ENCODE measurements around the gene PAFAH1B2. TPM values are rescaled to one million over a fixed set of nuclear protein-coding genes. Genes with fewer than 3 reads are reported as not detected.

PAFAH1B2 gene
- total RNA-seq, 4 donors from 2014 or later = 25.8 to 52.3 (median 35.2) TPM

GRCh38 chr11:117143390-117143789 is 697 bp upstream of the PAFAH1B2 start:
- DNase-seq = peak in 1 of 2 donors; percentile 54
- Histone ChIP-seq H3K27me3 (peaks cover 0 to 4% (median 0%) of the 10 kb centered on the region in 3 donors), H3K36me3 (no peaks in the 10 kb centered on the region), H3K4me3 (peak overlapping the region; percentile 77 to 92 (median 82)), H3K27ac (peak overlapping the region; percentile 84 to 97 (median 92)), H3K9me3 (no peaks in the 10 kb centered on the region), H3K4me1 (peaks cover 30% of the 10 kb centered on the region in 2 donors)
- in situ Hi-C loops (cut with MboI; ENCODE audit: low sequenced_read_pairs in 4 of 4) = no loop called here
- intact Hi-C loops (cut with DNase I; ENCODE audit: low total_unique reads) = loop anchor here (1.0 kb wide), 1 partner anchor 370 kb away; no protein-coding TSS in a partner anchor
- ATAC-seq = peak; percentile 23 to 46
- no peak for TF ChIP-seq POLR2A (IDR thresholded peaks at IDR 0.05)
- TF ChIP-seq CTCF (IDR thresholded peaks at IDR 0.05 in 4 of 5, conservative IDR thresholded peaks at IDR 0.05 in 1 of 5) = no peak

- peak; percentile 79 to 81 for ATAC-seq
- H3K4me3 ChIP-seq = peak overlapping the region; percentile 77 to 92 (median 82)
- intact Hi-C loops (cut with DNase I; ENCODE audit: low total_unique reads) (loop anchor here (1.0 to 2.0 kb wide), 4 partner anchors 26 to 88 kb away; partner anchors contain the start of genes PCSK7, RNF214, SIDT2 and SIK3), in situ Hi-C loops (cut with MboI; ENCODE audit: low sequenced_read_pairs in 4 of 4) (no loop called here)
- DNase-seq = peak; percentile 53 to 56
- TF ChIP-seq POLR2A (IDR thresholded peaks at IDR 0.05) (no peak), CTCF (IDR thresholded peaks at IDR 0.05 in 4 of 5, conservative IDR thresholded peaks at IDR 0.05 in 1 of 5) (no peak)
- H3K9me3 ChIP-seq = no peaks in the 10 kb centered on the region
- no peaks in the 10 kb centered on the region for H3K27me3 ChIP-seq
- H3K4me1 ChIP-seq = peaks cover 30 to 33% of the 10 kb centered on the region in 2 donors
- H3K27ac ChIP-seq = peak overlapping the region; percentile 84 to 97 (median 92)
- no peaks in the 10 kb centered on the region for H3K36me3 ChIP-seq
These were observed 648 bp downstream of the PAFAH1B2 start for GRCh38 chr11:117144477-117145392.

DNA sequence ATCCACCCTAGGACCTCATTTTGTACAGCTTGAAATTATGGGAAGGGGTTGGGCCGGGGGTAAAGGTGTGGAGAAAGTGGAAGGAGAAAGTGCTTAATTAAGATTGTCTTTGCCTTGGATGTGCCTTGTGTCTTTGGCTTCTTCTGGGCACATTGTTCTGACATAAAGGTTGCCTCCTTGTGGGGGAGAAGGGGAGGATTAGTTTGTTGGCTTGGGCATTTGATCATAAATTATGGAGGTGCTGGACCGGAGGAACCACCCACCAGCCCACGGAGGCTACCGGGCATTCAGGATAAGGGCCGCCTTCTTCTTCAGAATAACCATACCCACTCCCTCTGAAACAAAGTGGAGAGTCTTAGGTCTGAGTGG is 1.3 kb downstream of the PAFAH1B2 start:
- H3K4me3 ChIP-seq = peak overlapping the region; percentile 77 to 92 (median 82)
- peaks cover 30 to 38% of the 10 kb centered on the region in 2 donors for H3K4me1 ChIP-seq
- no peak for DNase-seq
- in situ Hi-C loops (cut with MboI; ENCODE audit: low sequenced_read_pairs in 4 of 4) = no loop called here
- ATAC-seq = no peak
- H3K36me3 ChIP-seq = no peaks in the 10 kb centered on the region
- intact Hi-C loops (cut with DNase I; ENCODE audit: low total_unique reads) = loop anchor here (2.0 kb wide), 1 partner anchor 25 kb away; no protein-coding TSS in a partner anchor
- no peak for TF ChIP-seq CTCF (IDR thresholded peaks at IDR 0.05 in 4 of 5, conservative IDR thresholded peaks at IDR 0.05 in 1 of 5)
- TF ChIP-seq POLR2A (IDR thresholded peaks at IDR 0.05) = no peak
- H3K27ac ChIP-seq = peak overlapping the region; percentile 84 to 97 (median 92)
- H3K27me3 ChIP-seq = no peaks in the 10 kb centered on the region
- no peaks in the 10 kb centered on the region for H3K9me3 ChIP-seq

GRCh38 chr11:117146521-117146920 is 2.4 kb downstream of the PAFAH1B2 start:
- no peaks in the 10 kb centered on the region for H3K27me3 ChIP-seq
- no peak for TF ChIP-seq CTCF (IDR thresholded peaks at IDR 0.05 in 4 of 5, conservative IDR thresholded peaks at IDR 0.05 in 1 of 5)
- TF ChIP-seq POLR2A (IDR thresholded peaks at IDR 0.05) = no peak
- ATAC-seq = no peak
- peaks cover 31 to 38% of the 10 kb centered on the region in 2 donors for H3K4me1 ChIP-seq
- intact Hi-C loops (cut with DNase I; ENCODE audit: low total_unique reads) (no loop called here), in situ Hi-C loops (cut with MboI; ENCODE audit: low sequenced_read_pairs in 4 of 4) (no loop called here)
- H3K4me3 ChIP-seq = no peak overlapping the region
- H3K9me3 ChIP-seq = no peaks in the 10 kb centered on the region
- peak overlapping the region; percentile 52 to 97 (median 92) for H3K27ac ChIP-seq
- no peak for DNase-seq
- no peaks in the 10 kb centered on the region for H3K36me3 ChIP-seq
